A673 (cell line): ENCODE data around the gene SLC29A2. TPM values are rescaled to one million over a fixed set of nuclear protein-coding genes. Genes with fewer than 3 reads are reported as not detected.
"Not testable (repeated sequence)": the region's sequence is repeated elsewhere in the genome, so short reads cannot be mapped to it uniquely, and the experiment has no call there.

ENCODE experiments used
- BruUV-seq: library from RNA; stranded (reverse); fragments of 400-500 nt; replicated peaks from 2 replicates; lab custom pipeline; 2021; lab: Mats Ljungman, UMichigan
- CTCF ChIA-PET: fragments of 300-600 bp; sonication (Branson Sonifier 250); formaldehyde crosslinking; loops from one replicate; lab custom pipeline; 2022; ENCODE audit warnings: antibody characterized with exemption; lab: Charles Lee
- POLR2A ChIA-PET: fragments of 300-600 bp; sonication (Branson Sonifier 250); formaldehyde crosslinking; loops from one replicate; lab custom pipeline; 2022; ENCODE audit warnings: antibody characterized with exemption; ENCODE audit not compliant: low non-redundant PET; lab: Charles Lee
- DNase-seq: peaks from one replicate; pipeline ENCODE4 v3.0.0-alpha.2; 2015; ENCODE audit warnings: low spot score
- H3K27ac ChIP-seq: fragments of 200-600 bp; sonication (generic); 2 replicates; pipeline ENCODE4 v1.5.1; 2016; ENCODE audit warnings: mixed run types, low read depth, mild to moderate bottlenecking, mixed read lengths, antibody characterized with exemption, low read length; ENCODE audit not compliant: poor library complexity, severe bottlenecking
- H3K27me3 ChIP-seq: fragments of 200-600 bp; sonication (generic); replicated peaks from 2 replicates; pipeline ENCODE4 v1.6.1; 2017; ENCODE audit warnings: mixed run types, low read depth, mild to moderate bottlenecking, mixed read lengths, antibody characterized with exemption, low read length; ENCODE audit not compliant: insufficient read depth, poor library complexity
- H3K36me3 ChIP-seq: fragments of 200-600 bp; sonication (generic); 2 replicates; pipeline ENCODE4 v1.6.1; 2016; ENCODE audit warnings: mixed run types, mild to moderate bottlenecking, mixed read lengths, antibody characterized with exemption, low read length; ENCODE audit not compliant: insufficient read depth, poor library complexity, severe bottlenecking
- H3K4me1 ChIP-seq: fragments of 200-600 bp; sonication (generic); 2 replicates; pipeline ENCODE4 v1.6.1; 2017; ENCODE audit warnings: mixed run types, mild to moderate bottlenecking, mixed read lengths, antibody characterized with exemption, low read length; ENCODE audit not compliant: insufficient read depth, poor library complexity, severe bottlenecking
- H3K4me3 ChIP-seq: fragments of 200-600 bp; sonication (generic); 2 replicates; pipeline ENCODE4 v1.5.1; 2016; ENCODE audit warnings: low read depth, mixed run types, mild to moderate bottlenecking, mixed read lengths, low read length; ENCODE audit not compliant: poor library complexity, severe bottlenecking
- H3K9me3 ChIP-seq: fragments of 200-600 bp; sonication (generic); 2 replicates; pipeline ENCODE4 v1.6.1; 2016; ENCODE audit warnings: mixed run types, low read depth, mild to moderate bottlenecking, mixed read lengths, antibody characterized with exemption, low read length; ENCODE audit not compliant: poor library complexity, severe bottlenecking
- EZH2 ChIP-seq: fragments of 200-600 bp; sonication (generic); IDR thresholded peaks from 2 replicates; pipeline ENCODE4 v1.6.1; 2017; ENCODE audit warnings: borderline replicate concordance, low read depth, mild to moderate bottlenecking, mixed read lengths, antibody characterized with exemption, low read length; ENCODE audit not compliant: poor library complexity, severe bottlenecking
- intact Hi-C: fragments of 100-400 bp; cut with micrococcal nuclease; formaldehyde crosslinking; loops from one replicate; pipeline ENCODE4 v1.10.0; 2022; ENCODE audit not compliant: unreplicated experiment
- total RNA-seq: library from RNA; stranded (reverse); gene quantifications from 2 replicates; pipeline ENCODE4 v1.2.3, GENCODE V29; 2021
- TF ChIP-seq, protein P1 (sequence below): fragments of 300-800, 200-600 bp; sonication (generic); conservative IDR thresholded peaks from 2 replicates; pipeline ENCODE4 v1.5.1; 2017; ENCODE audit warnings: low read depth, mild to moderate bottlenecking, antibody characterized with exemption, low read length, moderate library complexity, mixed read lengths

SLC29A2 gene
- total RNA-seq, 1 experiment from 2014 or later: 62.4 TPM

DNA sequence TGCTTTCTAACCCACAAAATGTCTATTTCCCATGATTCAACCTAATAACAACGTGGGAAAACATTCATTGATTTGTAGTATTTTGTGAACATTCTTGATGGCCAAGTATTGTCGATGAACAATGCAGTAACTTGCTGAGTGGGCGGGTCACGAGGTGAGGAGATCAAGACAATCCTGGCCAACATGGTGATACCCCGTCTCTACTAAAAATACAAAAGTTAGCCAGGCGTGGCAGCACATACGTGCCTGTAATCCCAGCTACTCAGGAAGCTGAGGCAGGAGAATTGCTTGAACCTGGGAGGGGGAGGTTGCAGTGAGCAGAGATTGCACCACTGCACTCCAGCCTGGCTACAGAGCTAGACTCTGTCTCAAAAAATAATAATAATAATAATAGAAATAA, 8.7 kb upstream of the SLC29A2 start:
- POLR2A ChIA-PET, intact Hi-C loops, DNase-seq, H3K4me1 ChIP-seq, H3K27ac ChIP-seq, BruUV-seq, CTCF ChIA-PET, H3K36me3 ChIP-seq, H3K27me3 ChIP-seq, H3K4me3 ChIP-seq, H3K9me3 ChIP-seq: not testable (repeated sequence)
- TF ChIP-seq, protein P1, sequence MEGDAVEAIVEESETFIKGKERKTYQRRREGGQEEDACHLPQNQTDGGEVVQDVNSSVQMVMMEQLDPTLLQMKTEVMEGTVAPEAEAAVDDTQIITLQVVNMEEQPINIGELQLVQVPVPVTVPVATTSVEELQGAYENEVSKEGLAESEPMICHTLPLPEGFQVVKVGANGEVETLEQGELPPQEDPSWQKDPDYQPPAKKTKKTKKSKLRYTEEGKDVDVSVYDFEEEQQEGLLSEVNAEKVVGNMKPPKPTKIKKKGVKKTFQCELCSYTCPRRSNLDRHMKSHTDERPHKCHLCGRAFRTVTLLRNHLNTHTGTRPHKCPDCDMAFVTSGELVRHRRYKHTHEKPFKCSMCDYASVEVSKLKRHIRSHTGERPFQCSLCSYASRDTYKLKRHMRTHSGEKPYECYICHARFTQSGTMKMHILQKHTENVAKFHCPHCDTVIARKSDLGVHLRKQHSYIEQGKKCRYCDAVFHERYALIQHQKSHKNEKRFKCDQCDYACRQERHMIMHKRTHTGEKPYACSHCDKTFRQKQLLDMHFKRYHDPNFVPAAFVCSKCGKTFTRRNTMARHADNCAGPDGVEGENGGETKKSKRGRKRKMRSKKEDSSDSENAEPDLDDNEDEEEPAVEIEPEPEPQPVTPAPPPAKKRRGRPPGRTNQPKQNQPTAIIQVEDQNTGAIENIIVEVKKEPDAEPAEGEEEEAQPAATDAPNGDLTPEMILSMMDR: peak; percentile 24; the same call in 1 of the 2 replicates

DNA sequence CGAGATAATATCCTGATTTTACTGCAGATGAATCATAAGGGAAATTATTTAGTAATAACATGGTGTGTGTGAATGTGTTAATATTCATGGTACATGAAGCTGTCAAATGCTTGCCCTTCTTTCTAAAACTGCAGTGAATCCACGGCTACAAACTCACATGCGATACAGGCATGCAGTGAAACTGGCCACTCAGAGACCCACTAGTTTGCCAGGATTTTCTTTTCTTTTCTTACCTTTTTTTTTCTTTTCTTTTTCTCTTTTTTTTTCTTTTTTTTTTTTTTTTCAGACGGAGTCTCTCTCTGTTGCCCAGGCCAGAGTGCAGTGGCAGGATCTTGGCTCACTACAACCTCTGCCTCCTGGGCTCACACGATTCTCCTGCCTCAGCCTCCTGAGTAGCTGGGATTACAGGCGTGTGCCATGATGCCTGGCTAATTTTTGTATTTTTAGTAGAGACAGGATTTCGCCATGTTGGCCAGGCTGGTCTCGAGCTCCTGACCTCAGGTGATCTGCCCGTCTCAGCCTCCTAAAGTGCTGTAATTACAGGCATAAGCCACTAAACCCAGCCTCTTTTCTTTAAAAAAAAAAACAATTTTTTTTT, 2.2 kb upstream of the SLC29A2 start:
- H3K4me3 ChIP-seq, H3K9me3 ChIP-seq, POLR2A ChIA-PET, BruUV-seq, DNase-seq, intact Hi-C loops, H3K27me3 ChIP-seq: not testable (repeated sequence)
- H3K4me1 ChIP-seq: peaks cover 30% of the 10 kb centered on the region
- CTCF ChIA-PET: interaction anchor here (0.6 to 1.5 kb wide), 3 partner anchors 12 to 177 kb away, joined by 3 read pairs; partner anchors contain the start of gene TMEM151A
- peaks cover 13% of the 10 kb centered on the region for H3K36me3 ChIP-seq
- peak overlapping the region; percentile 83 for H3K27ac ChIP-seq

GRCh38 chr11:66373265-66373664, 1.7 kb upstream of the SLC29A2 start:
- no peak for DNase-seq
- no TSS peak for BruUV-seq
- TF ChIP-seq, protein P1: no peak
- TF ChIP-seq EZH2: no peak
- intact Hi-C loops: no loop called here
- Histone ChIP-seq H3K4me1 (peaks cover 30% of the 10 kb centered on the region), H3K36me3 (peaks cover 18% of the 10 kb centered on the region), H3K27ac (peak overlapping the region; percentile 83), H3K27me3 (no peaks in the 10 kb centered on the region), H3K9me3 (no peaks in the 10 kb centered on the region), H3K4me3 (no peak overlapping the region)
- ChIA-PET POLR2A (no interaction called here), CTCF (interaction anchor here (1.5 kb wide), 1 partner anchor 13 kb away, joined by 3 read pairs; no protein-coding TSS in a partner anchor)
